SK-N-SH (cell line): Measurements from ENCODE around the gene MORC2.

Experiments
- EZH2phosphoT487 ChIP-seq: fragments of 200-600 bp; sonication (generic); IDR thresholded peaks from 2 replicates; pipeline ENCODE4 v1.6.1; 2017; ENCODE audit warnings: low read depth, mixed run types, mild to moderate bottlenecking, antibody characterized with exemption, moderate library complexity, borderline replicate concordance
- MXI1 ChIP-seq: IDR thresholded peaks from 2 replicates; pipeline ENCODE4 v1.6.1; 2012; ENCODE audit warnings: mild to moderate bottlenecking, low read depth, low read length, improper control_type of control experiment
- NRF1 ChIP-seq: IDR thresholded peaks from 2 replicates; pipeline ENCODE4 v1.6.1; 2012; ENCODE audit warnings: low read depth, mild to moderate bottlenecking, low read length
- POLR2AphosphoS5 ChIP-seq: IDR thresholded peaks from 2 replicates; pipeline ENCODE4 v1.6.1; 2012; ENCODE audit warnings: low read depth, low read length
- RAD21 ChIP-seq: IDR thresholded peaks from 2 replicates; pipeline ENCODE4 v1.6.1; 2012; ENCODE audit warnings: mild to moderate bottlenecking, low read length
- RCOR1 ChIP-seq: fragments of 150-350 bp; IDR thresholded peaks from 2 replicates; pipeline ENCODE4 v1.6.1; 2017; ENCODE audit warnings: antibody characterized with exemption, low read length
- SIN3A ChIP-seq: IDR thresholded peaks from 2 replicates; pipeline ENCODE4 v1.6.1; 2012; ENCODE audit warnings: low read depth, mild to moderate bottlenecking, low read length, moderate library complexity, borderline replicate concordance
- SMC3 ChIP-seq: IDR thresholded peaks from 2 replicates; pipeline ENCODE4 v1.6.1; 2012; ENCODE audit warnings: low read depth, low read length, improper control_type of control experiment
- TCF12 ChIP-seq: IDR thresholded peaks from 2 replicates; pipeline ENCODE4 v1.4.0; 2012
- TEAD4 ChIP-seq: IDR thresholded peaks from 2 replicates; pipeline ENCODE4 v1.4.0; 2012; ENCODE audit warnings: mild to moderate bottlenecking, borderline replicate concordance; ENCODE audit not compliant: insufficient read depth
- TF ChIP-seq, protein P1 (sequence below): fragments of 200-600 bp; sonication (generic); IDR thresholded peaks from 2 replicates; pipeline ENCODE4 v1.6.1; 2017; ENCODE audit warnings: antibody characterized with exemption, mild to moderate bottlenecking, moderate library complexity
- TF ChIP-seq, protein P2 (sequence below): fragments of 150-350 bp; IDR thresholded peaks from 2 replicates; pipeline ENCODE4 v1.6.1; 2017; ENCODE audit warnings: antibody characterized with exemption, low read length, low read depth, borderline replicate concordance
- TF ChIP-seq, protein P3 (sequence below): IDR thresholded peaks from 2 replicates; pipeline ENCODE4 v1.6.1; 2012; ENCODE audit warnings: mild to moderate bottlenecking, low read depth, low read length, moderate library complexity

DNA sequence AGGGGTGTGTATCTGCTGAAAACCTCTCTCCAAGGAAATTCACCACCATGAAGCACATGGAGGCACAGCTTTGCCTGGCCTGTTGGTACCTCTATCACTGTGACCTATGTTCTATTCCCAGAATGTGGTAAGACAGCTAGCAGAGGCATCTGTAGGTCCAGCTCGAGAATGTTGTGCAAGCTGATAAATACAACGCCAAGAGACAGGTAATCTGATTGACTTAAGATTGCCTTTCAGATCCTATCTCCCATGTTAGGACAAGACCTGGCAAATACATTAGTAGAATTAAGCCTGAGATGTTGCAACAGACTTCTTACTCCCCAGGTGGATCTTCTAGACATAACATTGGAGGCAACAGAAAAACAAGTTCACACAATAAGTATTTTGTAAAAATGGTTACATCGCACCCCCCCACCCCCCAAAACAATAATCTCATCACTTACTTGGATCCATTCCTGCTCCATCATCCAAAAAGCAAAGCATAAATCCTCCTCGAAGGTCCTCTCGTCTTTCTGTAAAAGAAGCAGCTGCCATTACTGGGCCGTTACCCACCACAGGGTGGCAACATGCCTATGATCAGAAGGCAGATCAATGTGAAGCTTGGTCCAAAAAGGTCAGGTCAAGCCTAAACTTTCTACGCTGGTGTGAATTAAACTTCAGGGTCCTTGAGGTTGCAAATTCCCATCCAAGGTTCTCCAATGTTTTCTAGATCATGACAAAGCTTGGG is 18.5 kb downstream of the MORC2 start:
- TF ChIP-seq TCF12 (no peak), RAD21 (no peak), EZH2phosphoT487 (no peak), SIN3A (no peak), SMC3 (no peak), NRF1 (no peak), TEAD4 (no peak), RCOR1 (no peak), MXI1 (no peak), POLR2AphosphoS5 (no peak)
- TF ChIP-seq, protein P1, sequence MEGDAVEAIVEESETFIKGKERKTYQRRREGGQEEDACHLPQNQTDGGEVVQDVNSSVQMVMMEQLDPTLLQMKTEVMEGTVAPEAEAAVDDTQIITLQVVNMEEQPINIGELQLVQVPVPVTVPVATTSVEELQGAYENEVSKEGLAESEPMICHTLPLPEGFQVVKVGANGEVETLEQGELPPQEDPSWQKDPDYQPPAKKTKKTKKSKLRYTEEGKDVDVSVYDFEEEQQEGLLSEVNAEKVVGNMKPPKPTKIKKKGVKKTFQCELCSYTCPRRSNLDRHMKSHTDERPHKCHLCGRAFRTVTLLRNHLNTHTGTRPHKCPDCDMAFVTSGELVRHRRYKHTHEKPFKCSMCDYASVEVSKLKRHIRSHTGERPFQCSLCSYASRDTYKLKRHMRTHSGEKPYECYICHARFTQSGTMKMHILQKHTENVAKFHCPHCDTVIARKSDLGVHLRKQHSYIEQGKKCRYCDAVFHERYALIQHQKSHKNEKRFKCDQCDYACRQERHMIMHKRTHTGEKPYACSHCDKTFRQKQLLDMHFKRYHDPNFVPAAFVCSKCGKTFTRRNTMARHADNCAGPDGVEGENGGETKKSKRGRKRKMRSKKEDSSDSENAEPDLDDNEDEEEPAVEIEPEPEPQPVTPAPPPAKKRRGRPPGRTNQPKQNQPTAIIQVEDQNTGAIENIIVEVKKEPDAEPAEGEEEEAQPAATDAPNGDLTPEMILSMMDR = no peak
- TF ChIP-seq, protein P2, sequence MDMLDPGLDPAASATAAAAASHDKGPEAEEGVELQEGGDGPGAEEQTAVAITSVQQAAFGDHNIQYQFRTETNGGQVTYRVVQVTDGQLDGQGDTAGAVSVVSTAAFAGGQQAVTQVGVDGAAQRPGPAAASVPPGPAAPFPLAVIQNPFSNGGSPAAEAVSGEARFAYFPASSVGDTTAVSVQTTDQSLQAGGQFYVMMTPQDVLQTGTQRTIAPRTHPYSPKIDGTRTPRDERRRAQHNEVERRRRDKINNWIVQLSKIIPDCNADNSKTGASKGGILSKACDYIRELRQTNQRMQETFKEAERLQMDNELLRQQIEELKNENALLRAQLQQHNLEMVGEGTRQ = no peak
- TF ChIP-seq, protein P3, sequence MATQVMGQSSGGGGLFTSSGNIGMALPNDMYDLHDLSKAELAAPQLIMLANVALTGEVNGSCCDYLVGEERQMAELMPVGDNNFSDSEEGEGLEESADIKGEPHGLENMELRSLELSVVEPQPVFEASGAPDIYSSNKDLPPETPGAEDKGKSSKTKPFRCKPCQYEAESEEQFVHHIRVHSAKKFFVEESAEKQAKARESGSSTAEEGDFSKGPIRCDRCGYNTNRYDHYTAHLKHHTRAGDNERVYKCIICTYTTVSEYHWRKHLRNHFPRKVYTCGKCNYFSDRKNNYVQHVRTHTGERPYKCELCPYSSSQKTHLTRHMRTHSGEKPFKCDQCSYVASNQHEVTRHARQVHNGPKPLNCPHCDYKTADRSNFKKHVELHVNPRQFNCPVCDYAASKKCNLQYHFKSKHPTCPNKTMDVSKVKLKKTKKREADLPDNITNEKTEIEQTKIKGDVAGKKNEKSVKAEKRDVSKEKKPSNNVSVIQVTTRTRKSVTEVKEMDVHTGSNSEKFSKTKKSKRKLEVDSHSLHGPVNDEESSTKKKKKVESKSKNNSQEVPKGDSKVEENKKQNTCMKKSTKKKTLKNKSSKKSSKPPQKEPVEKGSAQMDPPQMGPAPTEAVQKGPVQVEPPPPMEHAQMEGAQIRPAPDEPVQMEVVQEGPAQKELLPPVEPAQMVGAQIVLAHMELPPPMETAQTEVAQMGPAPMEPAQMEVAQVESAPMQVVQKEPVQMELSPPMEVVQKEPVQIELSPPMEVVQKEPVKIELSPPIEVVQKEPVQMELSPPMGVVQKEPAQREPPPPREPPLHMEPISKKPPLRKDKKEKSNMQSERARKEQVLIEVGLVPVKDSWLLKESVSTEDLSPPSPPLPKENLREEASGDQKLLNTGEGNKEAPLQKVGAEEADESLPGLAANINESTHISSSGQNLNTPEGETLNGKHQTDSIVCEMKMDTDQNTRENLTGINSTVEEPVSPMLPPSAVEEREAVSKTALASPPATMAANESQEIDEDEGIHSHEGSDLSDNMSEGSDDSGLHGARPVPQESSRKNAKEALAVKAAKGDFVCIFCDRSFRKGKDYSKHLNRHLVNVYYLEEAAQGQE = no peak
